ENCODE measurements around the gene ID2. TPM values are rescaled to one million over a fixed set of nuclear protein-coding genes. Genes with fewer than 3 reads are reported as not detected.

The ID2 gene
- total and polyA plus RNA-seq, 4 donors = 149 to 488 (median 245) TPM

GRCh38 chr2:8673381-8673780 lies 8.5 kb upstream of the ID2 start:
- 95% methylated on average over 3 of the region's 3 CpGs for WGBS
- peaks cover 0 to 3% (median 0%) of the 10 kb centered on the region in 4 donors for H3K9me3 ChIP-seq (ENCODE audit: control insufficient read depth in 4 of 4, low read length in 3 of 4)
- H3K4me3 ChIP-seq (ENCODE audit: low read depth in 1 of 3, low read length in 3 of 3) = no peak overlapping the region
- H3K27ac ChIP-seq (ENCODE audit: low read depth in 1 of 2, low read length in 2 of 2) = no peak overlapping the region
- no peak overlapping the region for H3K9ac ChIP-seq (ENCODE audit: low read depth in 1 of 2, low read length in 2 of 2)
- TF ChIP-seq JUND (IDR thresholded peaks at IDR 0.05) (no peak), NR2F2 (IDR thresholded peaks at IDR 0.05) (no peak), MAX (IDR thresholded peaks at IDR 0.05) (no peak), FOXA2 (IDR thresholded peaks at IDR 0.05) (no peak), ATF3 (IDR thresholded peaks at IDR 0.05) (no peak), RXRA (IDR thresholded peaks at IDR 0.05) (no peak), HNF4A (conservative IDR thresholded peaks at IDR 0.05) (no peak), EGR1 (IDR thresholded peaks at IDR 0.05; ENCODE audit: low read depth in 2 of 2) (no peak), YY1 (IDR thresholded peaks at IDR 0.05) (no peak), GABPA (IDR thresholded peaks at IDR 0.05 in 1 of 2, conservative IDR thresholded peaks at IDR 0.05 in 1 of 2) (no peak), HNF4G (IDR thresholded peaks at IDR 0.05) (no peak), FOXA1 (IDR thresholded peaks at IDR 0.05) (no peak)
- no peaks in the 10 kb centered on the region for H3K27me3 ChIP-seq (ENCODE audit: control insufficient read depth in 4 of 4, insufficient read depth in 4 of 4, low read length in 3 of 4)
- H3K4me1 ChIP-seq (ENCODE audit: control insufficient read depth in 4 of 4, insufficient read depth in 4 of 4, low read length in 3 of 4) = peaks cover 0 to 27% (median 9%) of the 10 kb centered on the region in 4 donors
- H3K36me3 ChIP-seq (ENCODE audit: control insufficient read depth in 4 of 4, insufficient read depth in 3 of 4, low read depth in 1 of 4, low read length in 3 of 4) = no peaks in the 10 kb centered on the region
- DNase-seq (ENCODE audit: low spot score) = no peak

- no peaks in the 10 kb centered on the region for H3K27me3 ChIP-seq (ENCODE audit: control insufficient read depth in 4 of 4, insufficient read depth in 4 of 4, low read length in 3 of 4)
- H3K9ac ChIP-seq (ENCODE audit: low read depth in 1 of 2, low read length in 2 of 2) = no peak overlapping the region
- H3K36me3 ChIP-seq (ENCODE audit: control insufficient read depth in 4 of 4, insufficient read depth in 3 of 4, low read depth in 1 of 4, low read length in 3 of 4) = no peaks in the 10 kb centered on the region
- TF ChIP-seq MAX (IDR thresholded peaks at IDR 0.05) = no peak
- TF ChIP-seq JUND (IDR thresholded peaks at IDR 0.05) = no peak
- no peak for TF ChIP-seq RXRA (IDR thresholded peaks at IDR 0.05)
- TF ChIP-seq YY1 (IDR thresholded peaks at IDR 0.05) = no peak
- no peak for TF ChIP-seq ATF3 (IDR thresholded peaks at IDR 0.05)
- TF ChIP-seq, protein P1, sequence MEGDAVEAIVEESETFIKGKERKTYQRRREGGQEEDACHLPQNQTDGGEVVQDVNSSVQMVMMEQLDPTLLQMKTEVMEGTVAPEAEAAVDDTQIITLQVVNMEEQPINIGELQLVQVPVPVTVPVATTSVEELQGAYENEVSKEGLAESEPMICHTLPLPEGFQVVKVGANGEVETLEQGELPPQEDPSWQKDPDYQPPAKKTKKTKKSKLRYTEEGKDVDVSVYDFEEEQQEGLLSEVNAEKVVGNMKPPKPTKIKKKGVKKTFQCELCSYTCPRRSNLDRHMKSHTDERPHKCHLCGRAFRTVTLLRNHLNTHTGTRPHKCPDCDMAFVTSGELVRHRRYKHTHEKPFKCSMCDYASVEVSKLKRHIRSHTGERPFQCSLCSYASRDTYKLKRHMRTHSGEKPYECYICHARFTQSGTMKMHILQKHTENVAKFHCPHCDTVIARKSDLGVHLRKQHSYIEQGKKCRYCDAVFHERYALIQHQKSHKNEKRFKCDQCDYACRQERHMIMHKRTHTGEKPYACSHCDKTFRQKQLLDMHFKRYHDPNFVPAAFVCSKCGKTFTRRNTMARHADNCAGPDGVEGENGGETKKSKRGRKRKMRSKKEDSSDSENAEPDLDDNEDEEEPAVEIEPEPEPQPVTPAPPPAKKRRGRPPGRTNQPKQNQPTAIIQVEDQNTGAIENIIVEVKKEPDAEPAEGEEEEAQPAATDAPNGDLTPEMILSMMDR (IDR thresholded peaks at IDR 0.05; ENCODE audit: low read depth, low read length, missing input control) = no peak
- no peak for TF ChIP-seq NR2F2 (IDR thresholded peaks at IDR 0.05)
- no peak for TF ChIP-seq SP1 (IDR thresholded peaks at IDR 0.05)
- no peak for TF ChIP-seq HNF4A (conservative IDR thresholded peaks at IDR 0.05)
- TF ChIP-seq RAD21 (IDR thresholded peaks at IDR 0.05) = no peak
- TF ChIP-seq, protein P2, sequence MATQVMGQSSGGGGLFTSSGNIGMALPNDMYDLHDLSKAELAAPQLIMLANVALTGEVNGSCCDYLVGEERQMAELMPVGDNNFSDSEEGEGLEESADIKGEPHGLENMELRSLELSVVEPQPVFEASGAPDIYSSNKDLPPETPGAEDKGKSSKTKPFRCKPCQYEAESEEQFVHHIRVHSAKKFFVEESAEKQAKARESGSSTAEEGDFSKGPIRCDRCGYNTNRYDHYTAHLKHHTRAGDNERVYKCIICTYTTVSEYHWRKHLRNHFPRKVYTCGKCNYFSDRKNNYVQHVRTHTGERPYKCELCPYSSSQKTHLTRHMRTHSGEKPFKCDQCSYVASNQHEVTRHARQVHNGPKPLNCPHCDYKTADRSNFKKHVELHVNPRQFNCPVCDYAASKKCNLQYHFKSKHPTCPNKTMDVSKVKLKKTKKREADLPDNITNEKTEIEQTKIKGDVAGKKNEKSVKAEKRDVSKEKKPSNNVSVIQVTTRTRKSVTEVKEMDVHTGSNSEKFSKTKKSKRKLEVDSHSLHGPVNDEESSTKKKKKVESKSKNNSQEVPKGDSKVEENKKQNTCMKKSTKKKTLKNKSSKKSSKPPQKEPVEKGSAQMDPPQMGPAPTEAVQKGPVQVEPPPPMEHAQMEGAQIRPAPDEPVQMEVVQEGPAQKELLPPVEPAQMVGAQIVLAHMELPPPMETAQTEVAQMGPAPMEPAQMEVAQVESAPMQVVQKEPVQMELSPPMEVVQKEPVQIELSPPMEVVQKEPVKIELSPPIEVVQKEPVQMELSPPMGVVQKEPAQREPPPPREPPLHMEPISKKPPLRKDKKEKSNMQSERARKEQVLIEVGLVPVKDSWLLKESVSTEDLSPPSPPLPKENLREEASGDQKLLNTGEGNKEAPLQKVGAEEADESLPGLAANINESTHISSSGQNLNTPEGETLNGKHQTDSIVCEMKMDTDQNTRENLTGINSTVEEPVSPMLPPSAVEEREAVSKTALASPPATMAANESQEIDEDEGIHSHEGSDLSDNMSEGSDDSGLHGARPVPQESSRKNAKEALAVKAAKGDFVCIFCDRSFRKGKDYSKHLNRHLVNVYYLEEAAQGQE (IDR thresholded peaks at IDR 0.05) = no peak
- no peak for TF ChIP-seq HNF4G (IDR thresholded peaks at IDR 0.05)
- TF ChIP-seq FOXA2 (IDR thresholded peaks at IDR 0.05) = no peak
- TF ChIP-seq GABPA (IDR thresholded peaks at IDR 0.05 in 1 of 2, conservative IDR thresholded peaks at IDR 0.05 in 1 of 2) = no peak
- TF ChIP-seq EGR1 (IDR thresholded peaks at IDR 0.05; ENCODE audit: low read depth in 2 of 2) = no peak
- no peak for TF ChIP-seq TAF1 (conservative IDR thresholded peaks at IDR 0.05)
- no peak for TF ChIP-seq ZBTB33 (IDR thresholded peaks at IDR 0.05)
- no peak for TF ChIP-seq FOXA1 (IDR thresholded peaks at IDR 0.05)
- 98% methylated on average over 8 of the region's 8 CpGs for whole genome bisulfite sequencing
- no peak for DNase-seq (ENCODE audit: low spot score)
- H3K4me1 ChIP-seq (ENCODE audit: control insufficient read depth in 4 of 4, insufficient read depth in 4 of 4, low read length in 3 of 4) = peaks cover 0 to 24% (median 9%) of the 10 kb centered on the region in 4 donors
- no peak overlapping the region for H3K4me3 ChIP-seq (ENCODE audit: low read depth in 1 of 3, low read length in 3 of 3)
- H3K27ac ChIP-seq (ENCODE audit: low read depth in 1 of 2, low read length in 2 of 2) = no peak overlapping the region
- H3K9me3 ChIP-seq (ENCODE audit: control insufficient read depth in 4 of 4, low read length in 3 of 4) = peaks cover 0 to 3% (median 0%) of the 10 kb centered on the region in 4 donors
Measured at GRCh38 chr2:8674420-8675009, 7.3 kb upstream of the ID2 start.
